HCEC 1CT (cell line): ENCODE results near the gene SLC22A2.
A peak's percentile ranks its signal among the peaks of the same experiment; 100 is the strongest.

ENCODE experiments used
- DNase-seq: peaks from one replicate; pipeline ENCODE4 v3.0.0-alpha.2; 2017

Gene SLC22A2

GRCh38 chr6:160203522-160203921, 55.1 kb downstream of the SLC22A2 start:
- no peak for DNase-seq

GRCh38 chr6:160203076-160203475, 55.5 kb downstream of the SLC22A2 start:
- DNase-seq: no peak

GRCh38 chr6:160202411-160202810, 56.2 kb downstream of the SLC22A2 start:
- no peak for DNase-seq

GRCh38 chr6:160201061-160201460, 57.6 kb downstream of the SLC22A2 start:
- DNase-seq: no peak

- DNase-seq: no peak
Observed at GRCh38 chr6:160198606-160199211, 59.9 kb downstream of the SLC22A2 start.

- DNase-seq: no peak
Observed at GRCh38 chr6:160197662-160198061, 61.0 kb downstream of the SLC22A2 start.

GRCh38 chr6:160194808-160195207, 63.8 kb downstream of the SLC22A2 start:
- DNase-seq: no peak

GRCh38 chr6:160192840-160193239, 65.8 kb downstream of the SLC22A2 start:
- DNase-seq: no peak

- DNase-seq: no peak
Observed at GRCh38 chr6:160190973-160191372, 67.6 kb downstream of the SLC22A2 start.

GRCh38 chr6:160190081-160190480, 68.5 kb downstream of the SLC22A2 start:
- no peak for DNase-seq

- DNase-seq: no peak
Observed at GRCh38 chr6:160188773-160189172, 69.8 kb downstream of the SLC22A2 start.

GRCh38 chr6:160180706-160181105, 77.9 kb downstream of the SLC22A2 start:
- no peak for DNase-seq

- DNase-seq: no peak
Observed at GRCh38 chr6:160178271-160178670, 80.3 kb downstream of the SLC22A2 start.

GRCh38 chr6:160177220-160177619, 81.4 kb downstream of the SLC22A2 start:
- DNase-seq: no peak

- no peak for DNase-seq
Observed at GRCh38 chr6:160174681-160175080, 83.9 kb downstream of the SLC22A2 start.

- DNase-seq: no peak
Observed at GRCh38 chr6:160173806-160174527, 84.7 kb downstream of the SLC22A2 start.

- no peak for DNase-seq
Observed at GRCh38 chr6:160172704-160173103, 85.9 kb downstream of the SLC22A2 start.

GRCh38 chr6:160170018-160170680, 88.5 kb downstream of the SLC22A2 start:
- DNase-seq: no peak

GRCh38 chr6:160167604-160168399, 90.8 kb downstream of the SLC22A2 start:
- peak; percentile 6 for DNase-seq
